Stimulated activated CD8-positive, alpha-beta memory T cell treated with anti-CD3 and anti-CD28 coated beads, Interleukin-15, amount 100 ng/mL, for 1 hour (primary cell): ENCODE measurements around the gene TNS1.

Experiments
- DNase-seq: peaks from one replicate; pipeline ENCODE4 v3.0.0-alpha.2; 2020; ENCODE audit warnings: low read depth

Gene TNS1

GRCh38 chr2:217956586-217957457, 46.0 kb downstream of the TNS1 start:
- DNase-seq = no peak

- no peak for DNase-seq
Measured at GRCh38 chr2:217955881-217956493, 46.8 kb downstream of the TNS1 start.

GRCh38 chr2:217954971-217955740, 47.6 kb downstream of the TNS1 start:
- no peak for DNase-seq

- DNase-seq = no peak
Measured at GRCh38 chr2:217954469-217954868, 48.3 kb downstream of the TNS1 start.

GRCh38 chr2:217954051-217954450, 48.7 kb downstream of the TNS1 start:
- DNase-seq = no peak

- no peak for DNase-seq
Measured at GRCh38 chr2:217953531-217953932, 49.3 kb downstream of the TNS1 start.

- DNase-seq = no peak
Measured at GRCh38 chr2:217953011-217953481, 49.7 kb downstream of the TNS1 start.

GRCh38 chr2:217952409-217952808, 50.4 kb downstream of the TNS1 start:
- DNase-seq = no peak

- DNase-seq = no peak
Measured at GRCh38 chr2:217951521-217952247, 51.1 kb downstream of the TNS1 start.

GRCh38 chr2:217951091-217951490, 51.7 kb downstream of the TNS1 start:
- DNase-seq = no peak

- no peak for DNase-seq
Measured at GRCh38 chr2:217950401-217950871, 52.4 kb downstream of the TNS1 start.

GRCh38 chr2:217949447-217949846, 53.3 kb downstream of the TNS1 start:
- no peak for DNase-seq

GRCh38 chr2:217948897-217949296, 53.9 kb downstream of the TNS1 start:
- no peak for DNase-seq

- no peak for DNase-seq
Measured at GRCh38 chr2:217948351-217948791, 54.4 kb downstream of the TNS1 start.

- no peak for DNase-seq
Measured at GRCh38 chr2:217947383-217948350, 55.1 kb downstream of the TNS1 start.

- no peak for DNase-seq
Measured at GRCh38 chr2:217946051-217946450, 56.7 kb downstream of the TNS1 start.

GRCh38 chr2:217945530-217945929, 57.3 kb downstream of the TNS1 start:
- no peak for DNase-seq

- DNase-seq = no peak
Measured at GRCh38 chr2:217944923-217945322, 57.9 kb downstream of the TNS1 start.

- DNase-seq = no peak
Measured at GRCh38 chr2:217944366-217944765, 58.4 kb downstream of the TNS1 start.
